MM.1S (cell line): Measurements from ENCODE around the gene CMTM4.

Experiments used
- DNase-seq: peaks from one replicate; pipeline ENCODE4 v3.0.0-alpha.2; 2015
- H2AFZ ChIP-seq: fragments of 300-600 bp; sonication (generic); 2 replicates; pipeline ENCODE4 v1.6.0; 2016; ENCODE audit warnings: antibody characterized with exemption, low read length
- H3F3A ChIP-seq: fragments of 300-600 bp; sonication (generic); 2 replicates; pipeline ENCODE4 v1.6.1; 2016; ENCODE audit warnings: mild to moderate bottlenecking, antibody characterized with exemption, low read length, moderate library complexity, mixed read lengths; ENCODE audit not compliant: insufficient read depth
- H3K27ac ChIP-seq: fragments of 300-600 bp; sonication (generic); 2 replicates; pipeline ENCODE4 v1.5.1; 2016; ENCODE audit warnings: mild to moderate bottlenecking, low read length
- H3K27me3 ChIP-seq: fragments of 300-600 bp; sonication (generic); replicated peaks from 2 replicates; pipeline ENCODE4 v1.6.0; 2016; ENCODE audit warnings: low read length; ENCODE audit not compliant: insufficient read depth
- H3K36me3 ChIP-seq: fragments of 300-600 bp; sonication (generic); replicated peaks from 2 replicates; pipeline ENCODE4 v1.6.1; 2016; ENCODE audit warnings: mild to moderate bottlenecking, low read length, mixed read lengths; ENCODE audit not compliant: insufficient read depth
- H3K4me1 ChIP-seq: fragments of 300-600 bp; sonication (generic); 2 replicates; pipeline ENCODE4 v1.6.1; 2016; ENCODE audit warnings: low read length, mixed read lengths
- H3K4me2 ChIP-seq: fragments of 300-600 bp; sonication (generic); 2 replicates; pipeline ENCODE4 v1.6.0; 2016; ENCODE audit warnings: low read depth, low read length
- H3K4me3 ChIP-seq: fragments of 300-600 bp; sonication (generic); 2 replicates; pipeline ENCODE4 v1.5.1; 2016; ENCODE audit warnings: low read length, mixed read lengths
- H3K79me2 ChIP-seq: fragments of 300-600 bp; sonication (generic); 2 replicates; pipeline ENCODE4 v1.6.1; 2016; ENCODE audit warnings: mixed run types, low read length, mixed read lengths
- H3K9ac ChIP-seq: fragments of 300-600 bp; sonication (generic); 2 replicates; pipeline ENCODE4 v1.6.1; 2016; ENCODE audit warnings: low read length, mixed read lengths
- H3K9me2 ChIP-seq: fragments of 300-600 bp; sonication (generic); replicated peaks from 2 replicates; pipeline ENCODE4 v1.6.1; 2016; ENCODE audit warnings: mild to moderate bottlenecking, low read length, mixed read lengths; ENCODE audit not compliant: insufficient read depth
- H3K9me3 ChIP-seq: fragments of 300-600 bp; sonication (generic); replicated peaks from 2 replicates; pipeline ENCODE4 v1.6.1; 2016; ENCODE audit warnings: mild to moderate bottlenecking, low read length, mixed read lengths; ENCODE audit not compliant: insufficient read depth
- H4K20me1 ChIP-seq: fragments of 300-600 bp; sonication (generic); 2 replicates; pipeline ENCODE4 v1.6.1; 2016; ENCODE audit warnings: mild to moderate bottlenecking, low read length, moderate library complexity, mixed read lengths; ENCODE audit not compliant: insufficient read depth
- CTCF ChIP-seq: fragments of 300-600 bp; sonication (generic); IDR thresholded peaks from 2 replicates; pipeline ENCODE4 v1.5.1; 2016; ENCODE audit warnings: antibody characterized with exemption, low read length, mixed read lengths
- EZH2 ChIP-seq: fragments of 300-600 bp; sonication (generic); optimal IDR thresholded peaks from 2 replicates; pipeline ENCODE3; 2017; ENCODE audit warnings: low read depth, mild to moderate bottlenecking, antibody characterized with exemption, low read length, mixed read lengths
- EZH2phosphoT487 ChIP-seq: fragments of 300-600 bp; sonication (generic); IDR thresholded peaks from 2 replicates; pipeline ENCODE4 v1.6.1; 2018; ENCODE audit warnings: antibody characterized with exemption, low read length

CMTM4 gene

DNA sequence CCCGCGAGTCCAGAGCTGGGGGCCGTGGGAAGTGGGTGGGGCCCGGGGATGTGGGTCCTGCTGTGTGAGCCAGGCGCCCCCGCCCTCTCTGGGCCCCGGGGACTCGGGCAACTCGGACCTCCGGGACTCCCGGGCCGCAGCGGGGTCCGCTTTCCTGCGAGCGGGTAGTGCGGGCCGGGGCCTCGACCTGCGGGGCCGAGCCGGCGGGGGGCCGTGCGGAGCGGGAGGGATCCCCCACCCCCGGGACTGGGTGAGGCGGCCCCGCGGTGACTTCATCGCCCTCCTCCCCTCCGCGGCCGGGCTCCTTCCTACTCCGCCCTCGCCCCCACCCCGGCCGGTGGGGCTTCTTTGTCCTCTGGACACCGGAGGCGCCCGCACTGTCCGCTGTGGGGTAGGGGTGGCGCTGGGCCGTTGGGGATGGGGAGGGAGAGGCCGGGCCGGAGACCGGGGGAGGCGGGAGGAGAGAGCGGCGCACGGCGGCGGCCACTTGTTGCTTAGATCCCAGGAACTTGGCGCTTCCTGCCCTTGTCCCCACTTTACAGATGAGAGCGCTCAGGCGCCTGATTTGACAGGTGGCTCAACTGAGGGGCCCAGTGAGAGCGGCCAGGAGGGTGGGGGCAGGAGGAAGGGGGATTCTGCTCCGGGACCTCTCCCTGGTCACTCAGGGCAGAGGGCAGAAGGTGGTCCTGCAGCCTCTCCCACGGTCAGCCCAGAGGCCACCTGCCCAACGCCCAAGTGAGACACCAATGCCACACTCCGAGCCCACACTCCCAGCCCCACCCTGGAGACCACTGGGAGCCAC, 91.2 kb downstream of the CMTM4 start:
- H2AFZ ChIP-seq, result no peak overlapping the region

GRCh38 chr16:66604376-66605176, 92.0 kb downstream of the CMTM4 start, which contains the start of gene CMTM3:
Gene CMTM3, plus strand, starts transcription at chr16:66604704. Its CDS starts 102 bp downstream, at chr16:66604806.
- H2AFZ ChIP-seq, result no peak within 1 kb of the TSS
- peak; percentile 29 for DNase-seq

More for the DNA sequence above, 91.2 kb downstream of the CMTM4 start:
- Histone ChIP-seq H3K9ac (no peak overlapping the region), H3K4me3 (peak overlapping the region; percentile 44; the same call in 1 of the 2 replicates), H4K20me1 (no peaks in the 10 kb centered on the region), H3K27me3 (no peaks in the 10 kb centered on the region), H3K4me2 (peak overlapping the region; percentile 60; the same call in 1 of the 2 replicates), H3K27ac (no peak overlapping the region), H3K36me3 (no peaks in the 10 kb centered on the region), H3K9me2 (no peaks in the 10 kb centered on the region), H3K4me1 (peaks cover 6% of the 10 kb centered on the region), H3K9me3 (no peaks in the 10 kb centered on the region), H3F3A (0 out of 2 replicates have a peak, but pooled peaks cover 4% of the 10 kb centered on the region), H3K79me2 (no peaks in the 10 kb centered on the region)
- TF ChIP-seq CTCF, result no peak
- no peak for TF ChIP-seq EZH2phosphoT487
- TF ChIP-seq EZH2, result no peak
- no peak for DNase-seq

More at GRCh38 chr16:66604376-66605176, 92.0 kb downstream of the CMTM4 start, which contains the start of gene CMTM3:
- H3K4me2 ChIP-seq, result peak within 1 kb of the TSS; percentile 60; the same call in 1 of the 2 replicates
- no peaks in the 10 kb centered on the region for H3K79me2 ChIP-seq
- H3K9me2 ChIP-seq, result no peaks in the 10 kb centered on the region
- TF ChIP-seq CTCF (peak; percentile 46), EZH2 (no peak)
- no peaks in the 10 kb centered on the region for H3K36me3 ChIP-seq
- no peak within 1 kb of the TSS for H3K9ac ChIP-seq
- no peak within 1 kb of the TSS for H3K27ac ChIP-seq
- H4K20me1 ChIP-seq, result no peaks in the 10 kb centered on the region
- H3K27me3 ChIP-seq, result no peaks in the 10 kb centered on the region
- H3K4me3 ChIP-seq, result peak within 1 kb of the TSS; percentile 44; the same call in 1 of the 2 replicates
- H3K4me1 ChIP-seq, result peaks cover 6% of the 10 kb centered on the region
- no peaks in the 10 kb centered on the region for H3K9me3 ChIP-seq
- 0 out of 2 replicates have a peak, but pooled peaks cover 4% of the 10 kb centered on the region for H3F3A ChIP-seq
